Caco-2 (cell line): ENCODE data around the gene CHCHD6. TPM values are rescaled to one million over a fixed set of nuclear protein-coding genes. Genes with fewer than 3 reads are reported as not detected.
A peak's percentile ranks its signal among the peaks of the same experiment; 100 is the strongest.

Source experiments
- BruUV-seq: library from RNA; stranded (reverse); fragments of 400-500 nt; replicated peaks from 2 replicates; lab custom pipeline; 2021; lab: Mats Ljungman, UMichigan
- CTCF ChIA-PET: fragments of 300-600 bp; sonication (Branson Sonifier 250); formaldehyde crosslinking; loops from one replicate; lab custom pipeline; 2022; ENCODE audit warnings: antibody characterized with exemption; lab: Charles Lee
- POLR2A ChIA-PET: fragments of 300-600 bp; sonication (Branson Sonifier 250); formaldehyde crosslinking; loops from one replicate; lab custom pipeline; 2022; ENCODE audit warnings: antibody characterized with exemption; lab: Charles Lee
- DNase-seq, 2 experiments: peaks; one replicate each; pipeline versions ENCODE4 v3.0.0 to v3.0.0-alpha.2; 2020 to 2022
- H3K27me3 ChIP-seq: replicated peaks from 2 replicates; pipeline ENCODE4 v1.6.0; 2011; ENCODE audit warnings: low read length; ENCODE audit not compliant: control insufficient read depth, insufficient read depth
- H3K36me3 ChIP-seq: 2 replicates; pipeline ENCODE4 v1.5.1; 2011; ENCODE audit warnings: low read length; ENCODE audit not compliant: control insufficient read depth, insufficient read depth
- H3K4me1 ChIP-seq: fragments of 250-450 bp; sonication (Bioruptor Pico); 2 replicates; pipeline ENCODE4 v1.5.1; 2020; ENCODE audit warnings: mild to moderate bottlenecking
- H3K4me3 ChIP-seq: 2 replicates; pipeline ENCODE4 v1.5.1; 2011; ENCODE audit warnings: low read depth, mild to moderate bottlenecking, control low read depth, low read length
- H3K9me3 ChIP-seq: fragments of 250-450 bp; sonication (Bioruptor Pico); 2 replicates; pipeline ENCODE4 v1.5.1; 2020; ENCODE audit warnings: mild to moderate bottlenecking, moderate library complexity
- H3K27ac Mint-ChIP-seq: one replicate; pipeline ENCODE4 v1.8.0; 2022; ENCODE audit warnings: mixed read lengths; ENCODE audit not compliant: unreplicated experiment
- H3K27me3 Mint-ChIP-seq: one replicate; pipeline ENCODE4 v1.8.0; 2022; ENCODE audit warnings: mixed read lengths; ENCODE audit not compliant: insufficient read depth, unreplicated experiment
- H3K36me3 Mint-ChIP-seq: one replicate; pipeline ENCODE4 v1.8.0; 2022; ENCODE audit warnings: mild to moderate bottlenecking, mixed read lengths; ENCODE audit not compliant: insufficient read depth, unreplicated experiment
- H3K4me1 Mint-ChIP-seq: one replicate; pipeline ENCODE4 v1.8.0; 2022; ENCODE audit warnings: low read depth, mixed read lengths; ENCODE audit not compliant: unreplicated experiment
- H3K4me3 Mint-ChIP-seq: one replicate; pipeline ENCODE4 v1.8.0; 2022; ENCODE audit warnings: mild to moderate bottlenecking, moderate library complexity, mixed read lengths; ENCODE audit not compliant: unreplicated experiment
- H3K9me3 Mint-ChIP-seq: one replicate; pipeline ENCODE4 v1.8.0; 2022; ENCODE audit warnings: mixed read lengths; ENCODE audit not compliant: unreplicated experiment
- intact Hi-C: fragments of 100-400 bp; cut with micrococcal nuclease; formaldehyde crosslinking; loops from one replicate; pipeline ENCODE4 v1.10.0; 2022; ENCODE audit not compliant: unreplicated experiment
- total RNA-seq: library from RNA; stranded (reverse); gene quantifications from 2 replicates; pipeline ENCODE4 v1.2.3, GENCODE V29; 2022
- TF ChIP-seq, protein P1 (sequence below), 2 experiments: fragments of 200-600 bp in 1 of 2; IDR thresholded peaks; 1 replicate in 1 of 2; 2 replicates in 1 of 2; pipeline versions ENCODE4 v1.5.1 to v1.8.0; 2011 to 2022; ENCODE audit warnings: antibody characterized with exemption in 1 of 2, control low read depth in 1 of 2, inconsistent platforms in 1 of 2, low read depth in 1 of 2, low read length in 1 of 2, mild to moderate bottlenecking in 1 of 2, moderate library complexity in 1 of 2; ENCODE audit not compliant: insufficient read depth in 1 of 2, severe bottlenecking in 1 of 2, unreplicated experiment in 1 of 2

CHCHD6 gene
- total RNA-seq, 1 experiment from 2014 or later = 49.5 TPM

DNA sequence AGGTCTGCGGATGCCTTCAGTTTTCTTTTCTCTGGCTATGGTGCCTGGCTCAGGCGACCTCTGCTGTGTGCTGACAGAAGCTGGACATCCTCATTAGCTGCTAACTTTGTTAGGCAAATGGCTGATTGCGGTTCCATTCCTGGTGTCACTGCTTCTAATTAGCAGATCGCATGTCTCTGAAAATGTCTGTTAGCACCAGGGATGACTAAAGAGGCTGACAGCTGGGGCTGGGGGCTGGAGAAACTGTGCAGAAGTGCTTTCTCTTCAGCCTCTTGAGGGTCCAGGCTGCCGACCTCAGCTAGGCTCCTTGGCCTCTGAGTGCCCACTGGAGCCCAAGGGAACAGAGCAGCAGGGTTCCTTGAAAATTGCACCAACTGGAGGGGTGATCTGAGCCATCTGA is 39.3 kb downstream of the CHCHD6 start:
- intact Hi-C loops = no loop called here

GRCh38 chr3:126743781-126744180 is 39.7 kb downstream of the CHCHD6 start:
- Histone ChIP-seq H3K4me3 (no peak overlapping the region), H3K27me3 (no peaks in the 10 kb centered on the region), H3K9me3 (peaks cover 2% of the 10 kb centered on the region; the same call in 1 of the 2 replicates), H3K4me1 (peaks cover 33% of the 10 kb centered on the region), H3K36me3 (no peaks in the 10 kb centered on the region)
- Mint-ChIP-seq H3K27me3 (no peaks in the 10 kb centered on the region), H3K4me3 (no peak overlapping the region), H3K36me3 (peaks cover 7% of the 10 kb centered on the region), H3K27ac (no peak overlapping the region), H3K9me3 (peaks cover 11% of the 10 kb centered on the region), H3K4me1 (peaks cover 32% of the 10 kb centered on the region)
- ChIA-PET POLR2A (no interaction called here), CTCF (no interaction called here)
- TF ChIP-seq, protein P1, sequence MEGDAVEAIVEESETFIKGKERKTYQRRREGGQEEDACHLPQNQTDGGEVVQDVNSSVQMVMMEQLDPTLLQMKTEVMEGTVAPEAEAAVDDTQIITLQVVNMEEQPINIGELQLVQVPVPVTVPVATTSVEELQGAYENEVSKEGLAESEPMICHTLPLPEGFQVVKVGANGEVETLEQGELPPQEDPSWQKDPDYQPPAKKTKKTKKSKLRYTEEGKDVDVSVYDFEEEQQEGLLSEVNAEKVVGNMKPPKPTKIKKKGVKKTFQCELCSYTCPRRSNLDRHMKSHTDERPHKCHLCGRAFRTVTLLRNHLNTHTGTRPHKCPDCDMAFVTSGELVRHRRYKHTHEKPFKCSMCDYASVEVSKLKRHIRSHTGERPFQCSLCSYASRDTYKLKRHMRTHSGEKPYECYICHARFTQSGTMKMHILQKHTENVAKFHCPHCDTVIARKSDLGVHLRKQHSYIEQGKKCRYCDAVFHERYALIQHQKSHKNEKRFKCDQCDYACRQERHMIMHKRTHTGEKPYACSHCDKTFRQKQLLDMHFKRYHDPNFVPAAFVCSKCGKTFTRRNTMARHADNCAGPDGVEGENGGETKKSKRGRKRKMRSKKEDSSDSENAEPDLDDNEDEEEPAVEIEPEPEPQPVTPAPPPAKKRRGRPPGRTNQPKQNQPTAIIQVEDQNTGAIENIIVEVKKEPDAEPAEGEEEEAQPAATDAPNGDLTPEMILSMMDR (IDR thresholded peaks at IDR 0.05; ENCODE audit: insufficient read depth in 1 of 2, low read depth in 1 of 2, low read length in 1 of 2, severe bottlenecking in 1 of 2, unreplicated experiment in 1 of 2) = no peak
- no TSS peak for BruUV-seq
- no peak for DNase-seq
- intact Hi-C loops = no loop called here

More for the DNA sequence above, 39.3 kb downstream of the CHCHD6 start:
- H3K4me1 ChIP-seq = peaks cover 30% of the 10 kb centered on the region
- no peak for DNase-seq
- Mint-ChIP-seq H3K4me3 (no peak overlapping the region), H3K9me3 (peaks cover 11% of the 10 kb centered on the region), H3K36me3 (peaks cover 7% of the 10 kb centered on the region), H3K4me1 (peaks cover 28% of the 10 kb centered on the region), H3K27ac (no peak overlapping the region), H3K27me3 (no peaks in the 10 kb centered on the region)
- peaks cover 6% of the 10 kb centered on the region; the same call in 1 of the 2 replicates for H3K9me3 ChIP-seq
- ChIA-PET POLR2A (no interaction called here), CTCF (no interaction called here)
- no peak overlapping the region for H3K4me3 ChIP-seq
- no TSS peak for BruUV-seq
- TF ChIP-seq, protein P1 (IDR thresholded peaks at IDR 0.05; ENCODE audit: insufficient read depth in 1 of 2, low read depth in 1 of 2, low read length in 1 of 2, severe bottlenecking in 1 of 2, unreplicated experiment in 1 of 2) = no peak
- H3K27me3 ChIP-seq = no peaks in the 10 kb centered on the region
- H3K36me3 ChIP-seq = no peaks in the 10 kb centered on the region

- ChIA-PET CTCF (interaction anchor here (1.0 to 1.6 kb wide), 2 partner anchors 54 to 237 kb away, joined by 3 to 4 read pairs; partner anchors contain the start of gene PLXNA1), POLR2A (no interaction called here)
- peaks cover 48% of the 10 kb centered on the region for H3K4me1 ChIP-seq
- H3K4me1 Mint-ChIP-seq = peaks cover 45% of the 10 kb centered on the region
- TF ChIP-seq, protein P1 (IDR thresholded peaks at IDR 0.05; ENCODE audit: insufficient read depth in 1 of 2, low read depth in 1 of 2, low read length in 1 of 2, severe bottlenecking in 1 of 2, unreplicated experiment in 1 of 2) = no peak
- no peaks in the 10 kb centered on the region for H3K9me3 ChIP-seq
- peak overlapping the region; percentile 96 for H3K27ac Mint-ChIP-seq
- intact Hi-C loops = loop anchor here (1.0 kb wide), 2 partner anchors 42 to 67 kb away; partner anchors contain the start of gene CHCHD6
- no peaks in the 10 kb centered on the region for H3K9me3 Mint-ChIP-seq
- peaks cover 7% of the 10 kb centered on the region for H3K36me3 Mint-ChIP-seq
- no TSS peak for BruUV-seq
- H3K36me3 ChIP-seq = no peaks in the 10 kb centered on the region
- DNase-seq = no peak
- no peaks in the 10 kb centered on the region for H3K27me3 Mint-ChIP-seq
- no peak overlapping the region for H3K4me3 ChIP-seq
- no peaks in the 10 kb centered on the region for H3K27me3 ChIP-seq
- peak overlapping the region; percentile 57 for H3K4me3 Mint-ChIP-seq
Measured at GRCh38 chr3:126745760-126746394, 41.8 kb downstream of the CHCHD6 start.
